ENCODE results near the gene MACROD1.

Gene MACROD1

GRCh38 chr11:64132982-64133705 is 32.8 kb downstream of the MACROD1 start:
- H3K27me3 ChIP-seq (ENCODE audit: control insufficient read depth, insufficient read depth, low read length): no peaks in the 10 kb centered on the region
- H3K9ac ChIP-seq (ENCODE audit: low read depth, low read length): no peak overlapping the region
- H3K9me3 ChIP-seq (replicated peaks; ENCODE audit: low read length): no peaks in the 10 kb centered on the region

GRCh38 chr11:64132191-64132771 is 33.6 kb downstream of the MACROD1 start:
- H3K4me2 ChIP-seq (ENCODE audit: low read length): no peak overlapping the region
- no peak overlapping the region for H3K9ac ChIP-seq (ENCODE audit: low read depth, low read length)
- H3K27me3 ChIP-seq (ENCODE audit: control insufficient read depth, insufficient read depth, low read length): no peaks in the 10 kb centered on the region
- no peaks in the 10 kb centered on the region for H3K36me3 ChIP-seq (ENCODE audit: insufficient read depth, low read length)
- no peaks in the 10 kb centered on the region for H3K4me1 ChIP-seq (ENCODE audit: control insufficient read depth, insufficient read depth, low read length)
- H3K9me3 ChIP-seq (replicated peaks; ENCODE audit: low read length): no peaks in the 10 kb centered on the region
- no peak overlapping the region for H3K4me3 ChIP-seq (ENCODE audit: low read length)

More at GRCh38 chr11:64132982-64133705, 32.8 kb downstream of the MACROD1 start:
- no peaks in the 10 kb centered on the region for H3K4me1 ChIP-seq (ENCODE audit: control insufficient read depth, insufficient read depth, low read length)
- H3K36me3 ChIP-seq (ENCODE audit: insufficient read depth, low read length): no peaks in the 10 kb centered on the region
- no peak overlapping the region for H3K4me3 ChIP-seq (ENCODE audit: low read length)
- H3K4me2 ChIP-seq (ENCODE audit: low read length): no peak overlapping the region

- Histone ChIP-seq H3K4me2 (ENCODE audit: low read length) (no peak overlapping the region), H3K27me3 (ENCODE audit: control insufficient read depth, insufficient read depth, low read length) (no peaks in the 10 kb centered on the region), H3K9me3 (replicated peaks; ENCODE audit: low read length) (no peaks in the 10 kb centered on the region), H3K36me3 (ENCODE audit: insufficient read depth, low read length) (no peaks in the 10 kb centered on the region), H3K4me3 (ENCODE audit: low read length) (no peak overlapping the region), H3K4me1 (ENCODE audit: control insufficient read depth, insufficient read depth, low read length) (no peaks in the 10 kb centered on the region), H3K9ac (ENCODE audit: low read depth, low read length) (no peak overlapping the region)
These were observed 34.2 kb downstream of the MACROD1 start for GRCh38 chr11:64131683-64132190.

- Histone ChIP-seq H3K4me2 (ENCODE audit: low read length) (no peak overlapping the region), H3K27me3 (ENCODE audit: control insufficient read depth, insufficient read depth, low read length) (no peaks in the 10 kb centered on the region), H3K36me3 (ENCODE audit: insufficient read depth, low read length) (no peaks in the 10 kb centered on the region), H3K9me3 (replicated peaks; ENCODE audit: low read length) (no peaks in the 10 kb centered on the region), H3K9ac (ENCODE audit: low read depth, low read length) (no peak overlapping the region), H3K4me1 (ENCODE audit: control insufficient read depth, insufficient read depth, low read length) (no peaks in the 10 kb centered on the region), H3K4me3 (ENCODE audit: low read length) (no peak overlapping the region)
These were observed 35.3 kb downstream of the MACROD1 start for GRCh38 chr11:64130618-64131017.

GRCh38 chr11:64129403-64129802 is 36.5 kb downstream of the MACROD1 start:
- no peaks in the 10 kb centered on the region for H3K27me3 ChIP-seq (ENCODE audit: control insufficient read depth, insufficient read depth, low read length)

GRCh38 chr11:64128255-64129006 is 37.5 kb downstream of the MACROD1 start:
- Histone ChIP-seq H3K4me1 (ENCODE audit: control insufficient read depth, insufficient read depth, low read length) (no peaks in the 10 kb centered on the region), H3K36me3 (ENCODE audit: insufficient read depth, low read length) (no peaks in the 10 kb centered on the region), H3K9ac (ENCODE audit: low read depth, low read length) (no peak overlapping the region), H3K4me3 (ENCODE audit: low read length) (no peak overlapping the region), H3K4me2 (ENCODE audit: low read length) (no peak overlapping the region), H3K9me3 (replicated peaks; ENCODE audit: low read length) (no peaks in the 10 kb centered on the region), H3K27me3 (ENCODE audit: control insufficient read depth, insufficient read depth, low read length) (peaks cover 4% of the 10 kb centered on the region)

More at GRCh38 chr11:64129403-64129802, 36.5 kb downstream of the MACROD1 start:
- no peaks in the 10 kb centered on the region for H3K4me1 ChIP-seq (ENCODE audit: control insufficient read depth, insufficient read depth, low read length)
- no peaks in the 10 kb centered on the region for H3K9me3 ChIP-seq (replicated peaks; ENCODE audit: low read length)
- H3K4me2 ChIP-seq (ENCODE audit: low read length): no peak overlapping the region
- H3K36me3 ChIP-seq (ENCODE audit: insufficient read depth, low read length): no peaks in the 10 kb centered on the region
- H3K4me3 ChIP-seq (ENCODE audit: low read length): no peak overlapping the region
- H3K9ac ChIP-seq (ENCODE audit: low read depth, low read length): no peak overlapping the region

GRCh38 chr11:64127267-64128072 is 38.4 kb downstream of the MACROD1 start:
- Histone ChIP-seq H3K9me3 (replicated peaks; ENCODE audit: low read length) (no peaks in the 10 kb centered on the region), H3K4me2 (ENCODE audit: low read length) (no peak overlapping the region), H3K4me1 (ENCODE audit: control insufficient read depth, insufficient read depth, low read length) (peaks cover 3% of the 10 kb centered on the region), H3K9ac (ENCODE audit: low read depth, low read length) (no peak overlapping the region), H3K27me3 (ENCODE audit: control insufficient read depth, insufficient read depth, low read length) (peaks cover 4% of the 10 kb centered on the region), H3K4me3 (ENCODE audit: low read length) (no peak overlapping the region), H3K36me3 (ENCODE audit: insufficient read depth, low read length) (no peaks in the 10 kb centered on the region)

- Histone ChIP-seq H3K27me3 (ENCODE audit: control insufficient read depth, insufficient read depth, low read length) (peaks cover 4% of the 10 kb centered on the region), H3K4me1 (ENCODE audit: control insufficient read depth, insufficient read depth, low read length) (peaks cover 10% of the 10 kb centered on the region), H3K9ac (ENCODE audit: low read depth, low read length) (no peak overlapping the region), H3K9me3 (replicated peaks; ENCODE audit: low read length) (no peaks in the 10 kb centered on the region), H3K4me2 (ENCODE audit: low read length) (no peak overlapping the region), H3K36me3 (ENCODE audit: insufficient read depth, low read length) (no peaks in the 10 kb centered on the region), H3K4me3 (ENCODE audit: low read length) (no peak overlapping the region)
These were observed 39.1 kb downstream of the MACROD1 start for GRCh38 chr11:64126796-64127195.

- Histone ChIP-seq H3K36me3 (ENCODE audit: insufficient read depth, low read length) (no peaks in the 10 kb centered on the region), H3K4me3 (ENCODE audit: low read length) (no peak overlapping the region), H3K9me3 (replicated peaks; ENCODE audit: low read length) (no peaks in the 10 kb centered on the region), H3K4me2 (ENCODE audit: low read length) (no peak overlapping the region), H3K9ac (ENCODE audit: low read depth, low read length) (no peak overlapping the region), H3K4me1 (ENCODE audit: control insufficient read depth, insufficient read depth, low read length) (peaks cover 14% of the 10 kb centered on the region), H3K27me3 (ENCODE audit: control insufficient read depth, insufficient read depth, low read length) (peaks cover 4% of the 10 kb centered on the region)
These were observed 39.5 kb downstream of the MACROD1 start for GRCh38 chr11:64126371-64126770.

GRCh38 chr11:64125676-64126075 is 40.2 kb downstream of the MACROD1 start:
- no peak overlapping the region for H3K9ac ChIP-seq (ENCODE audit: low read depth, low read length)
- H3K4me2 ChIP-seq (ENCODE audit: low read length): no peak overlapping the region
- H3K4me1 ChIP-seq (ENCODE audit: control insufficient read depth, insufficient read depth, low read length): peaks cover 21% of the 10 kb centered on the region
- H3K9me3 ChIP-seq (replicated peaks; ENCODE audit: low read length): no peaks in the 10 kb centered on the region
- H3K4me3 ChIP-seq (ENCODE audit: low read length): no peak overlapping the region
- no peaks in the 10 kb centered on the region for H3K36me3 ChIP-seq (ENCODE audit: insufficient read depth, low read length)
- peaks cover 4% of the 10 kb centered on the region for H3K27me3 ChIP-seq (ENCODE audit: control insufficient read depth, insufficient read depth, low read length)

GRCh38 chr11:64124147-64124546 is 41.8 kb downstream of the MACROD1 start:
- Histone ChIP-seq H3K9me3 (replicated peaks; ENCODE audit: low read length) (no peaks in the 10 kb centered on the region), H3K4me2 (ENCODE audit: low read length) (no peak overlapping the region), H3K4me1 (ENCODE audit: control insufficient read depth, insufficient read depth, low read length) (peaks cover 22% of the 10 kb centered on the region), H3K36me3 (ENCODE audit: insufficient read depth, low read length) (no peaks in the 10 kb centered on the region), H3K4me3 (ENCODE audit: low read length) (no peak overlapping the region), H3K9ac (ENCODE audit: low read depth, low read length) (no peak overlapping the region), H3K27me3 (ENCODE audit: control insufficient read depth, insufficient read depth, low read length) (peaks cover 4% of the 10 kb centered on the region)

All from skeletal muscle satellite cell (primary cell).